GM19328 (cell line): Measurements from ENCODE around the gene CCDC82.
"Not testable (repeated sequence)": the region's sequence is repeated elsewhere in the genome, so short reads cannot be mapped to it uniquely, and the experiment has no call there.

Experiments
- ATAC-seq: cut with Tn5 transposase; IDR thresholded peaks from one replicate; pipeline ENCODE4 v1.9.1; 2021; ENCODE audit warnings: mild to moderate bottlenecking, moderate library complexity; ENCODE audit not compliant: unreplicated experiment

CCDC82 gene

DNA sequence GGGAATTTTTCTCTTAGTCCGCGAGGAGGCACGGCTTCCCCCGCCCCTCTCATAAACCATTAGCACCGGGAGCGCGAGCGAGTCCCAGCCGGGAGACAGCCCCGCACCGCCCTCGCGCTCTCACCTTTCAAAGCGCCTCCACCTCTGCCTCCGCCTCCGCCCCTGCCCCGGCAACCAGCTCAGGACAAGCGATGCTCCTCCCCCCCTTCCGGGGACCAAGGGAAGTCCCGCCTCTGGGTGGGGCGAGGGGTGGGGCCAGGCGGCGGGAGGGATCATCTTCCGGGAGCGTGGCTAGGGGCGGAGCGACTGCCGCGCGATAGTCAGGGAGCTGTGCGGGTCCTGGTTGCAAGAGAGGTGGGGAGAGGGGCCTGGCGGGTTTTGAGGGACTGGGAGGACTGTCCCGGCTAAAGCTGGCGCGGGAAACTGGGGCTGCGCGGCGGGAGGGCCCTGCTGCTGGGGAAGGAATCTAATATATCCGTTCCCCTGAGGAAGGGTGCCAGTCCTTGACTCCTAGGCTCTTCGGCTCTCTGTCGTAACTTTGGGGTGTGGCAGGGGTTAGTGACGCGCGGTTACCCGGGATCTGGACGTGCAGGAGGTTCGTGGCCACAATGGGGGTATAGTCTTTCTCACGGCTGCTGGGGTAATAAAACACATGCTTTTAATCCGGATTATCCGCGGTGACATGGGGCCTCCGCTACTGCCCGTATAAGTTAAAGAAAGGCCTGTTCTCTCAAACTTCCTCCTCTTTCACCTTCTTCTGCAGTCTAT, at the start of gene CCDC82, which contains the start of gene JRKL:
Gene CCDC82, minus strand, starts transcription at position 193 of the 768 bp plus-strand sequence. CDS start 5,165 bp downstream, outside the sequence.
Gene JRKL, plus strand, starts transcription at position 294 of the 768 bp plus-strand sequence. CDS start 637 bp downstream, outside the sequence.
- ATAC-seq, result peak; percentile 93

- ATAC-seq, result not testable (repeated sequence)
Measured at GRCh38 chr11:96432654-96433053, 42.9 kb upstream of the CCDC82 start.

- no peak for ATAC-seq
Measured at GRCh38 chr11:96430668-96431067, 41.0 kb upstream of the CCDC82 start.

GRCh38 chr11:96424693-96425092, 35.0 kb upstream of the CCDC82 start:
- no peak for ATAC-seq

GRCh38 chr11:96413408-96413807, 23.7 kb upstream of the CCDC82 start:
- ATAC-seq, result no peak

- no peak for ATAC-seq
Measured at GRCh38 chr11:96412761-96413381, 23.2 kb upstream of the CCDC82 start.

DNA sequence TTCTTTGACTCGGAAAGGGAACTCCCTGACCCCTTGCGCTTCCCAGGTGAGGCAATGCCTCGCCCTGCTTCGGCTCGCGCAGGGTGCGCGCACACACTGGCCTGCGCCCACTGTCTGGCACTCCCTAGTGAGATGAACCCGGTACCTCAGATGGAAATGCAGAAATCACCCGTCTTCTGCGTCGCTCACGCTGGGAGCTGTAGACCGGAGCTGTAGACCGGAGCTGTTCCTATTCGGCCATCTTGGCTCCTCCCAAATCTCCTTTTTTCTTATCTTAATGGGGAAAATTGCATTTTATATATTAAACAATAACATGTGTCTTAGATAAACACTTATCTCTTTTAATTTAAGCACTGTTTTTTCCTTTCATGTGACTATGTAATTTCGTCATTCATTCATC, 21.7 kb upstream of the CCDC82 start:
- not testable (repeated sequence) for ATAC-seq

GRCh38 chr11:96400697-96401096, 11.0 kb upstream of the CCDC82 start:
- no peak for ATAC-seq

GRCh38 chr11:96397863-96398262, 8.2 kb upstream of the CCDC82 start:
- no peak for ATAC-seq

DNA sequence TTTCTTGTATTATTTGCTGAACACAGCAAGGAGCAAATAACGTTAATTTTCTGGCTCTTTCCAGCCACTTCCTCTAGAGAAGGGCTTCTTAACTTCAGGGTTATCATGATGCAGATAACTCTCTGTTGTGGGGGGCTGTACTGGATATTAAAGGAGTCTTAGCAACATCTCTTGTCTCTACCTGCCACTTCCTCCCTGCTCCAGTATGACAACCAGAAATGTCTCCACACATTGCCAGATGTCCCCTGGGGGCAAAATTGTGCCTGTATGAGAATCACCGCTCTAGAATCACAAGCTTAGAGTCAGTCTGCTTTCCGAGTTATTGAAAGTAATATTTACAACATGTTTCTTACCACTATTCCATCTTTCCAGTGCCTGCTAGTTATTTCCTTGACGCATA, 6.9 kb upstream of the CCDC82 start:
- ATAC-seq, result no peak

DNA sequence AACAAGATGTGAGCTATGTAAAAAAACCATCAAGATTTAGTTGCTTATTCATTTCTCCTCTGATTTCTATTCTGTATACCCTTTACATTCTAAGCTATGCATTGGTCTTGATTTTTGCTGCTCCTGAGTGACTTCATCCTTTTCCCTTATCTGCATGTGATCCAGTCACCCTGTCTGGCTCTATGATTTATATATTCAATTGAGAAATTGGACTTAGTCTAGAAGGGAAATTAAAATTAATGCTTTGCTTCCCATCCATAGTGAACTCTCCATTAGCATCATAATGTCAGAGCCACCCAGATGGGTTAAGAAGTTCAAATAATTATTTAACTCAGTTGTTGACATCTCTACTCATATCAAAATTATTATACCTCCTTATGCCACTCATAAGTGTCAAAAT, 5.1 kb upstream of the CCDC82 start:
- no peak for ATAC-seq

DNA sequence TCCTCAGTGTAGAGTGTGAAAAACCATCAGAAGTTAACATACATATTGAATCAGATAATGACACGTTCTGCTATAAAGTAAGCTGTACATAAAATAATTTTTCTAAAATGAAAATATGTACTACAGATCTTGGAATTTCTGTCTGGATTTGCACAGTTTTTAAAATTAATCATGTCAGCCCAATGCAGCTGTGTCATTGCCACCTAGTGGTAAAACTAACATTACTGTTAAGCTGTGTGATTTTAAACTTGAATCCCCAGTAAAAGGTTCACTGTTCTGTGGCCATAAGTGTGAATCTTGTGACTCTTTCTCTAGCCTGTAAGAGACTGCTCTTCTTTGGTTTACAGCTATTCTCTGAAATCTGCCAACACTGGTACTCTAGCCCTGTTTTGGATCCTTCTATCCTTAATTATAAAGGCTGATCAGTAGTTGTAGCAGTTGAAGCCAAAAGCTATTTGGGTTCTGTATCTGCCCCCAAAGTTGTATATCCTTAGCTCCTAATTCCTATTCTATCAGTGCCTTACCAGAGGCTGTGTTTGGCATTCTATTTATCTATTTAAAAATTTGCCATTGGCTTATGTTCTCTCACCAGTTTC, 4.1 kb upstream of the CCDC82 start:
- no peak for ATAC-seq

DNA sequence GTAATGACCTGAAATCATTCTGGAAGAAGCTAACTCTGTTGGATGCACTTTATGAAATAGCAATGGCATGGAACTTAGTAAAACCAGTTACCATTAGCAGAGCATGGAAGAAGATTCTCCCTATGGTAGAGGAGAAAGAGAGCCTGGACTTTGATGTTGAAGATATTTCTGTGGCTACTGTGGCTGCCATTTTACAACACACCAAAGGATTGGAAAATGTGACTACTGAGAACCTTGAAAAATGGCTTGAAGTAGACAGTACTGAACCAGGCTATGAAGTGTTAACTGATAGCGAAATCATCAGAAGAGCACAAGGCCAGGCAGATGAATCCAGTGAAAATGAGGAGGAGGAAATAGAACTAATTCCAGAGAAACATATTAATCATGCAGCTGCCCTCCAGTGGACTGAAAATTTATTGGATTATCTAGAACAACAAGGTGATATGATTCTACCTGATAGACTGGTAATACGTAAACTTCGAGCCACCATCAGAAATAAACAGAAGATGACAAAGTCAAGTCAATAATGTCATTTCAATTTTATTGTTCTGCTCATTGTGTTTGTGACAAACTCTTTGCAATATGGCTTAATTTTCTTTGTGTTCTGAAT, 2.1 kb upstream of the CCDC82 start:
- no peak for ATAC-seq

GRCh38 chr11:96390488-96390792, 728 bp upstream of the CCDC82 start:
- ATAC-seq, result no peak

- peak; percentile 43 for ATAC-seq
Measured at GRCh38 chr11:96388891-96389719, 607 bp downstream of the CCDC82 start.

DNA sequence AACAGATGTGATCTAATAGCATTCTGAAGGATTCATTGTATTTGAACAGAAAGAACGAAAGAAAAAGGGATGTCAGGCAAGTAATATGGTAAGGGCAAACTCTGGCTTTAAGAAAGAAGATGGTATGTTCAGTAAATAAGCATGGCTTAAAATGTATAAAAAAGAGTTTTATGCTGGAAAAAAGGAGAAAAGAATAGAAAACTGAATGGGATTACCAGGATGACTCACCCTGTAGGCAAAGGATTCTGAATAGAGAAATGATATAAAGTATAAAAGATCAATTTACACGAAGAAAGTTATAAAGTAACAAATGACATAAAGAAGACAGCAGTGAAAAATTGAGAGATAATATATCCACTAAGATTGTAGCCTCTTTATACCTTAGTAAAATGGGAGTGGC, 4.5 kb downstream of the CCDC82 start:
- no peak for ATAC-seq

GRCh38 chr11:96384156-96384555, 5.6 kb downstream of the CCDC82 start:
- no peak for ATAC-seq

- ATAC-seq, result no peak
Measured at GRCh38 chr11:96376796-96377195, 12.9 kb downstream of the CCDC82 start.

GRCh38 chr11:96373826-96374225, 15.9 kb downstream of the CCDC82 start:
- ATAC-seq, result no peak

DNA sequence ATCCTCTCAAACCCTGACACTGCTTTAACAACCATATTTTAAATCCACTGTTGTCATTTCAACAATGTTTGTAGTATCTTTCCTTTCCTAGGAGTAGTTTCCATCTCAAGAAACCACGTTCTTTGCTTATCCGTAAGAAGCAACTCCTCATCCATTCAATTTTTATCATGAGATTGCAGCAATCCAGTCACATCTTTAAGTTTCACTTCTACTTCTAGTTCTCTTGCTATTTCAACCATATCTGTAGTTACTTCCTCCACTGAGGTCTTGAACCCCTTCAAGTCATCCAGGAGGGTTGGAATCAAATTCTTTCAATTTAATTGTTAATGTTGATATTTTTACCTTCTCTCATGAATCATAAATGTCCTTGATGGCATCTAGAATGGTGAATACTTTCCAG, 22.4 kb downstream of the CCDC82 start:
- no peak for ATAC-seq

DNA sequence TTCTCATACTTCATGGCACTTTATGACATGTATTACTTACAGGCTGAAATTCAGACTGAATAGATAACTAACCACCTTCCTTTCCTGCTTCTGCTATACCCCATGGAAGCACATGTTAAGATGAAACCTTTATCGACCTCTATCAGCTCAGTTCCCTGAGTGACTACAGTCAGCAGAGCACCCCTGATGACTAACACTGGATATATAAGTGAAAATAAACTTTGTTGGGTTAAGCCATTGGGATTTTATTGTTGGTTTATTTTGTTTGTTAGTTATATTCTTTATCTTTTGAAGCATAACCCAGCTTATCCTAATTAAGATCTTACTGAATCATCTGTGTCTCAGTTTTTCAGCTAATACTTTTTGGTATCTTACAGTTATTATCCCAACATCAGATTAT, 23.7 kb downstream of the CCDC82 start:
- ATAC-seq, result no peak
